ENCODE results near the gene CYBA.
A peak's percentile ranks its signal among the peaks of the same experiment; 100 is the strongest.

The CYBA gene

GRCh38 chr16:88650749-88651275 is at the start of gene CYBA:
Gene CYBA (minus strand): TSS chr16:88651053. CDS start chr16:88651013, 40 bp downstream.
- DNase-seq, result peak; percentile 84

- no peak for DNase-seq
These were observed 49.4 kb upstream of the CYBA start for GRCh38 chr16:88700322-88700635.

GRCh38 chr16:88699180-88699579 is 48.3 kb upstream of the CYBA start:
- no peak for DNase-seq

- DNase-seq, result no peak
These were observed 47.8 kb upstream of the CYBA start for GRCh38 chr16:88698646-88699045.

- no peak for DNase-seq
These were observed 47.2 kb upstream of the CYBA start for GRCh38 chr16:88697831-88698615.

GRCh38 chr16:88697116-88697830 is 46.4 kb upstream of the CYBA start:
- DNase-seq, result no peak

GRCh38 chr16:88696441-88696840 is 45.6 kb upstream of the CYBA start:
- no peak for DNase-seq

GRCh38 chr16:88695753-88696152 is 44.9 kb upstream of the CYBA start:
- DNase-seq, result no peak

GRCh38 chr16:88695218-88695617 is 44.4 kb upstream of the CYBA start:
- no peak for DNase-seq

- DNase-seq, result no peak
These were observed 43.6 kb upstream of the CYBA start for GRCh38 chr16:88694221-88695087.

- no peak for DNase-seq
These were observed 42.7 kb upstream of the CYBA start for GRCh38 chr16:88693420-88694177.

GRCh38 chr16:88692861-88693260 is 42.0 kb upstream of the CYBA start:
- DNase-seq, result no peak

- no peak for DNase-seq
These were observed 41.2 kb upstream of the CYBA start for GRCh38 chr16:88691924-88692560.

- DNase-seq, result no peak
These were observed 40.4 kb upstream of the CYBA start for GRCh38 chr16:88691129-88691813.

GRCh38 chr16:88690341-88691128 is 39.7 kb upstream of the CYBA start:
- DNase-seq, result no peak

- DNase-seq, result no peak
These were observed 37.3 kb upstream of the CYBA start for GRCh38 chr16:88688013-88688778.

- no peak for DNase-seq
These were observed 36.8 kb upstream of the CYBA start for GRCh38 chr16:88687676-88688012.

- DNase-seq, result no peak
These were observed 36.4 kb upstream of the CYBA start for GRCh38 chr16:88687254-88687576.

GRCh38 chr16:88686439-88687253 is 35.8 kb upstream of the CYBA start, which contains the start of gene SNAI3:
Gene SNAI3 (minus strand): TSS chr16:88686507. CDS start chr16:88686406, 101 bp downstream.
- DNase-seq, result peak; percentile 68
